ENCODE results near the gene PPFIBP2.

PPFIBP2 gene

GRCh38 chr11:7528514-7529049 lies 14.8 kb downstream of the PPFIBP2 start:
- no peak for FAIRE-seq

DNA sequence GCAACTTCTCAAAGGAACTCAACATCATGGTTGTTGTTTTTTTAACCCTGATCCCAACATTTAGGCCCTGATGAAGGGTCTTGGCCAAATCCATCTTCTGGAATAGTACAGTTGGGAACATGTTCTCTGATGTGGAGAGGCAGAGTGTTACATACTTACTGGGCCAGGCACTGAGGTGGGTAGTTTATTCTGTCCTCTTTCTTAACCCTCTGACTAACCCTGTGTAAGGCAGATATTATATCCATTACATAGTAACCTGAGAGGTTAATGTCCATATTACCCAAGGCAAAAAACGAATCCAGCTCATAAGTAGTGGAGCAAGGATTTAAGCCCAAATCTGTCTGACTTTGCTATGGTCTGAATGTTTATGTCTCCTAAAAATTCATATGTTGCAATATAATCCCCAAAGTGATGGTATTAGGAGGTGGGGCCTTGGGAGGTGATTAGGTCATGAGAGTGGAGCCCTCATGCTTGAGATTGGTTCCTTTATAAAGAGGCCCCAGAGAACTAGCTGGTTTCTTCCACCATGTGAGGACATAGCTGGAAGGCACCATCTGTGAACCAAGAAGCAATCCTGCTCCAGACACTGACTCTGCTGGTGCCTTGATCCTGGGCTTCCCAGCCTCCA lies 16.3 kb downstream of the PPFIBP2 start:
- FAIRE-seq: no peak

DNA sequence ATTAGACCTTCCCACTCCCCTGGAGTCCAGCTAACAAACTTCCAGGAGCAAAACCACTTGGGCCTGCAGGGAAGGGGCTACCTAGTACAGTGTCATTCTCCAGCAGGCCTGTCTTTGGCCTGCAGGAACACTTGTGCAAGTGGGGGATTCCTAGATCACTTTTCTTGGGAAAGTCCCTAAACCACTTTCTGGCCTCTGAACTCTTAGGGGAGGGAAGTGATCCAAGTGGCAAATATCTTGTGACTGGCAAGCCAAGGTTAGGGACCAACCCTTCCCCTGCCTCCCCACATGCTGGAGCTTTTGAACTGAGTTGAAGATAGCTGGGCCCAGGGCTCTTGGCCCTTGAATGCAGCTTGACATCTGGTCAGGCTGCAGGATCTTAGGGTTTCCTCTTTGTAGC lies 17.2 kb downstream of the PPFIBP2 start:
- FAIRE-seq: no peak

- FAIRE-seq: no peak
These were observed 18.8 kb downstream of the PPFIBP2 start for GRCh38 chr11:7532405-7533145.

- FAIRE-seq: no peak
These were observed 19.6 kb downstream of the PPFIBP2 start for GRCh38 chr11:7533199-7534041.

DNA sequence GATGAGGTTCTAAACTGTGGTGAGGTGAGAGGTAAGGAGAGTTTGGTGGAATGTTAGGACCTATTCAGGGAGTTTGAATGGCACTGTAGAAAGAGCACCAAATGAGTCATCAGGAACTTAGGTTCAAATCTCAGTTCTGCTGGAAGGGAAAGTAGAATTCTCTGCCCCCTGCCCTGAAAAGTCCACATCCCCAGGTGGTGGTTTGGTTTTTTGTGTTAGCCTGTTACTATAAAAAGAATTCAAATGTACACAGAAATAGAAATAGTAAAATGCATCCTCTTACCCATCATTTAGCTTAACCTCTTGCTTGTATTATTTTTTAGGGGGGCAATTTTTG lies 20.2 kb downstream of the PPFIBP2 start:
- no peak for FAIRE-seq

DNA sequence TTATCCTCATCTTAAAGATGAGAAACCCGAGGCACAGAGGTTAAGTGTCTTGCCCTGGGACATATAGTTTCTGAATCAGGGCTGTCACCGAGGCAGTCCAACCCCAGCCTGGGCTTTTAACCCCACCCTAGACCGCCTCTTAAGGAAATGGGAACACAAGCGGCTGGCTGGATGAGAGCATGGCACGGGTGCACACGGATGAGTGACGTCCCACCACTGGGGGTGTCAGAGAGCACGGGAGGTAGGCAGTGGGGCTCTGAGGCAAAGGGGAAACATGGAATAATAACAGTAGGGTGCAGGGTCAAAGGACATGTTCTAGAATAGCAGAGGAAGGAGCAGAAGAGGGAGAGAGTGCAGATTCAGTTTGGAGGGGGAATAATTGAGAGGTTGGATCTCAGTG lies 22.3 kb downstream of the PPFIBP2 start:
- FAIRE-seq: no peak

- FAIRE-seq: no peak
These were observed 23.5 kb downstream of the PPFIBP2 start for GRCh38 chr11:7537265-7537664.

- FAIRE-seq: no peak
These were observed 24.2 kb downstream of the PPFIBP2 start for GRCh38 chr11:7538031-7538430.

DNA sequence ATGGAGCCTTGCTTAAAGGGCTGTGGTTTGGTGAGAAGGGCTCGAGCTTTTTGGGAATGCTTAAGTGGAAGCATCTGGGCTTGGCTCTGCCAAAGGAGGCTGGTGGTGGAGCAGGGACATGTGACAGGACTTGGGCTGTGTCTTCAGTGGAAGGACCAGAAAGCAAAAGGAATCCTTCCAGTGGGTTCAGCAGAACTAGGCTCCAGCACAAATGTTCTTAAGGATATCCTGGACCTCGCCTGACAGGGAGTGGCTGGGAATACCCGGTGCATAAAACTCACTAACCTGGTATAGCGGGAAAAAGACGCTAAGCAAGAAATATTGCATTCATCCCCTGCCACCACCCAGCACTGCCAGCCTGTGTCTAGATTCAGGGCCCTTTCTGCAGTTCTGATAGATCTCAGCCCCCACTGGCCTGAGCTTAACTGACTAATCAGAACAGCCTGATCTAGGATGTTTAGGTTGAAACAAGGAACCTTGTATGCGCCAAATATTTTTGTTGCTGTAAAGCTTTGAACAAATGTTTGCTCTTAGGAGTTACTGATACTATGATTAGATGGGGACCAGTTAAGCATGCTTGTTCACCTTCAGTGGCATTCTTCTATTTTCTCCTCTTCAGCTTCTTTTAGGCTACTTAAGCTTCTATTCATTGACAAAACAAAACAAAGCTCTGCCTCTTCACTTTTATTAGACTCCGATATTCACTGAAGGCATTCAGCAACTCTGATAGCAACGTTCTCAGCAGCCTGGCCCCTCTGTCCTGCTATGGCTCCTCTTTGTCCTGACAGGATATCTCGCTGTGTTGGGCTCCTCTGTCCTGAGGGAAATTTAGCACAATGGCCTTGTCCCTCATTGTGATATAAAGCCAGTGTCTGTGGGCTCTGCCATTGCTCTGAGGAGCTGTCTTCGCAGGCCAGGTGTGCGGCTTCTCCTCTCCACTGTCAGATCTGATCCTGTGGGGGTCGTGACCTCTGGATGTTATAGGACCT lies 25.0 kb downstream of the PPFIBP2 start:
- no peak for FAIRE-seq

- FAIRE-seq: no peak
These were observed 27.2 kb downstream of the PPFIBP2 start for GRCh38 chr11:7540830-7541555.

DNA sequence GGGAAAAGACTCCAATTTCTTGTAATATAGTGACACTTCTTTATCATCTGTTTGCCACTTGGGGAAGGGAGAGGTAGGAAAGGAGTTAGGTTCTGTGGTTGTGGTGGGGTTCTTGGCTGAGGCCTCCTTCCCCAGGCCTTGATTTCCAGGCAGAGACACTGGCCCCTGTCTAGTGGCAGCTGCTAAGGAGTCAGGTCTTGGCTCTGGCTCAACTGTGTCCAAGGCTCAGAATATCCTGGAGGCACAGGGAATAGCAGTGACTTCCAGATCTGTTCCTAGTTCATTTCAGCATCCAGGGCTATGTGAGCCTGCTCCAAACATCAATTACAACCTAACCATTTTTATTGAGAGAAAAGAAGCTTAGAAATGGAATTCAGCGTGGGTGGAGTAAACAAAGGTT lies 29.5 kb downstream of the PPFIBP2 start:
- FAIRE-seq: no peak

GRCh38 chr11:7544021-7544420 lies 30.2 kb downstream of the PPFIBP2 start:
- FAIRE-seq: no peak

DNA sequence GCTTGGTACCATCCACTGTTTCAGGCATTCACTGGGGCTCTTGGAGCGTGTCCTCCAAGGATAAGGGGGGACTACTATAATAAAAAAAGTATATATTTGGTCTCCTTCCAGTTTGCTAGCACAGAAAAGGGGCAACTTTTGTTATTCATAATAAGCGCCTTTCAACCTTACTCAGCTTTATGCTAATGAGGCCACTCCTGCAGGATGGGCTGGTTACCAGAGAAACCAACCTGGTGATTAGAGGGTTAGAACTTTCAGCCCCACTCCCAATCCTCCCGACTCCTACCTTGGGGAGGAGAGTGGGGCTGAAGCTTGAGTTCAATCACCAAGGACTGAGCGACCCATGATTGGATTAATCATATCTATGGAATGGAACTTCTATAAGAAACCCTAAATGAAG lies 31.8 kb downstream of the PPFIBP2 start:
- no peak for FAIRE-seq

DNA sequence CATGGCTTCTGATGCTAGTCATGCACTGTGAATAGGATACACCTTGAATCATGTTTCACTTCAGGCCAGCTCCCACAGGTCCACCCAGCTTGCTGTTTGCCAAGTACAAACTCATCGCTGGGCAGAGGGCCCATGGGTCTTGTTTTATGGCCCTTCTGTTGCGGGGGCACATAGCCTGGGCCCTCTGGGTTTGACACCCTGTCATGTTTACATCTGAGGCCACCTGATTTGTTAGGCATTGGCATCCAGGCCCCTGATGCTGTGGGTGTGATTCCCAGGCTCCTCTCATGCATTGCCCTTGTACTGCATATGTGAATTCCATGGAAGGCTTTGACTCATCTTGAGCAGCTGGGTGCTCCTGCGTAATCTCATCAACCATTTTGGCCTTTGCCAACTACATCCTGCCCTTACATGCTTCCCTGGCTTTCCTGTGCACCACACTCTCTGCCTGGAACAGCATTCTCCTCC lies 32.6 kb downstream of the PPFIBP2 start:
- no peak for FAIRE-seq

GRCh38 chr11:7547687-7548086 lies 33.9 kb downstream of the PPFIBP2 start:
- no peak for FAIRE-seq

- no peak for FAIRE-seq
These were observed 35.0 kb downstream of the PPFIBP2 start for GRCh38 chr11:7548659-7549274.

DNA sequence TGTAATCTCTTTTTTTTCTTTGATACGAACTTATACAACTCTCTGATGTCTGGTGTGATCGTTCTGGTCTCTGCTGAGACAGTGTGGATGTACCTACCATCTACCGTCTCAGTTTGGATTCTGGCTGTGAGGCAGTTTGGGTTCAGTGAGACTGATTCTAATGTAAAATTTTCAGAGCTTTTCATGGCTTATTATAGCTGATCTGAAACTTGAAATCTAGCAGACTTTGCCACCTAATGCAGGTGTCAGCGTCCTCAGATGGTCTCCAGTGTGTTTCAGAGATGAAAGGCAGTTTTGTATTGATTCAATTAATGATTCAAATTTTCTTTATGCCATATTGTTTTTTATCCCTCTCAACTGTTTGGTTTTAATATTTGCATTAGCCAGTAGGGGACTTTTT lies 35.9 kb downstream of the PPFIBP2 start:
- no peak for FAIRE-seq

DNA sequence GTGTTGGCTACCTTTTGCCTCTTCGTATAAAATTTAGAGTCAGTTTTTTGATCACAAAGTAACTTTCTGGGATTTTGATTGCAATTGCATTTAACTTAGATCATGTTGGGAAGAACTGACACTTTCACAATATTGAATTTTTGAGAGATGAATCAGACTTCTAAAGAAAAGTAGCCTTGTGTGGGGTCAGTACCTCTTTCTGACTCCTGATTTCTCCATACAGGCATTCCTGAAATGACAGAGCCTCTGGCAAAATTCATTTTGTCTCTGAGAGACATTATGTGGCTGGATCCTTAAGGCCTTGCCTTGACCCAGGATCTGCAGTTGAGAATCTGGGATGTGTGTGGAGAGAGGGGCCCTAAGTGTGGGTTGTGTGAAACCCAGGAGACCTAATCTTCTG lies 37.8 kb downstream of the PPFIBP2 start:
- no peak for FAIRE-seq

- FAIRE-seq: no peak
These were observed 38.9 kb downstream of the PPFIBP2 start for GRCh38 chr11:7552666-7553065.

DNA sequence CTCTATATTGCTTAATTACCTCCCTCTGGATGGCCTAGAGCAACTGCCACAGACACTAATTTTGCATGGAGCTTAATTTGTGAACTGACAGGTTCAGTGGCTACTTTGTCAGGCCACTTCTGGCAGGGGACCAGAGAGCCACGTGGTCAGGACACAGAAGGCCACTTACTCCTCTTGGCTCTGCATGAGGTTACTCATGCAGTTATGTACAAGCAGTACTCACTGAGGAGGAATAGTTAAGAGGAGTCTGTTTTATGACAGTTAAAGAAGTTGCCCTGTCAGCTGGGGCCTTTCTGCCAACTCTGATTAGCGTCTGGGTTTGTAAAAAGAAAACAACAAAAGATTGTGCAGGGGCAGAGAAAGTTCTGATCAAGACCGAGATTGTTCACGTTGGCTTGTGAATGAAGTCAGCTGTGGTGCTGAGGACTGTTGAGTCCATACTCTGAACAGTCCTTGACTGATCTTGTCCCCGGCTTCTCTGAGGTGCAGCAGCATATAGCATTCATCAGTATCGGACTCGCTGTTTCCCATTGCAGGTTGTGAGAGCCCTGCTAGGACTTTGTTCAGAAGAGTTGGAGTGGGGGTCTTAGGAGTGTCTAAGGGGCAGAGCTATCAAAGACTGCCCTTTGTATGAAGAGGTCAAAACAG lies 41.4 kb downstream of the PPFIBP2 start:
- FAIRE-seq: peak; percentile 90
